K562 (cell line): ENCODE results near the gene POLD4. TPM values are rescaled to one million over a fixed set of nuclear protein-coding genes. Genes with fewer than 3 reads are reported as not detected.

ENCODE experiments used
- CBFA2T3 ChIP-seq: fragments of 450-650 bp; IDR thresholded peaks from 2 replicates; pipeline ENCODE4 v1.6.1; 2017
- CXXC5 ChIP-seq: fragments of 250-450 bp; sonication (Bioruptor Pico); IDR thresholded peaks from 2 replicates; pipeline ENCODE4 v1.8.0; 2022; ENCODE audit warnings: inconsistent platforms, mild to moderate bottlenecking, moderate library complexity
- JUNB ChIP-seq: fragments of 450-650 bp; formaldehyde crosslinking; conservative IDR thresholded peaks from 2 replicates; pipeline ENCODE4 v1.4.0; 2020; ENCODE audit warnings: mild to moderate bottlenecking
- KDM5B ChIP-seq: fragments of 200-600 bp; sonication (generic); IDR thresholded peaks from 2 replicates; pipeline ENCODE4 v1.6.1; 2012; ENCODE audit warnings: low read depth, mild to moderate bottlenecking, moderate library complexity, low read length, control low read depth, inconsistent platforms; ENCODE audit not compliant: insufficient replicate concordance
- MEF2A ChIP-seq: IDR thresholded peaks from 2 replicates; pipeline ENCODE4 v1.6.1; 2011; ENCODE audit warnings: low read depth, mild to moderate bottlenecking, low read length, moderate library complexity; ENCODE audit not compliant: control insufficient read depth
- POLR3A ChIP-seq: IDR thresholded peaks from 2 replicates; pipeline ENCODE4 v1.6.1; 2011; ENCODE audit warnings: borderline replicate concordance, mild to moderate bottlenecking, moderate library complexity; ENCODE audit not compliant: insufficient read length, insufficient read depth; ENCODE audit errors: extremely low read depth
- SAFB ChIP-seq: fragments of 200-400 bp; formaldehyde crosslinking; IDR thresholded peaks from 2 replicates; pipeline ENCODE4 v1.6.1; 2017; ENCODE audit warnings: low read depth, low read length, borderline replicate concordance
- SETDB1 ChIP-seq: IDR thresholded peaks from one replicate; pipeline ENCODE4 v1.6.1; 2012; ENCODE audit warnings: low read length, control low read depth, inconsistent platforms
- ZKSCAN8 ChIP-seq: fragments of 200-800 bp; sonication (Bioruptor generic); IDR thresholded peaks from 2 replicates; pipeline ENCODE4 v1.6.1; 2016; ENCODE audit warnings: missing genetic modification characterization, missing compliant biosample characterization
- ZNF408 ChIP-seq: fragments of 250-450 bp; sonication (Bioruptor Pico); IDR thresholded peaks from 2 replicates; pipeline ENCODE4 v1.4.0; 2020; ENCODE audit warnings: low read depth, mild to moderate bottlenecking, moderate library complexity
- ZNF77 ChIP-seq: fragments of 250-450 bp; sonication (Bioruptor Pico); IDR thresholded peaks from 2 replicates; pipeline ENCODE4 v1.5.0; 2020
- ZNF778 ChIP-seq: fragments of 450-650 bp; formaldehyde crosslinking; IDR thresholded peaks from 2 replicates; pipeline ENCODE4 v1.4.0; 2020; ENCODE audit warnings: mild to moderate bottlenecking, moderate library complexity
- polyA plus RNA-seq, 8 experiments: library from polyadenylated mRNA; depleted of rRNA in 4 of 8; stranded (reverse) in 5 of 8; unstranded in 3 of 8; fragments of >200 nt; fragmentation: Nextera tagmentation in 2 of 8; fragmentation: Illumina TruSeq in 1 of 8; extraction: Ambion mirVana in 2 of 8; extraction: Trizol in 1 of 8; gene quantifications; 2 replicates each; pipeline versions ENCODE4 v1.2.1 to v1.2.3, GENCODE V29; 2011 to 2014; ENCODE audit warnings: inconsistent platforms in 1 of 8, missing spikeins in 1 of 8
- total RNA-seq, 7 experiments: library from RNA; depleted of rRNA in 6 of 7; stranded (reverse); fragments of >200 nt in 6 of 7; fragmentation: Illumina TruSeq in 2 of 7; extraction: Trizol in 2 of 7; gene quantifications; 2 replicates each; pipeline versions ENCODE4 v1.2.1 to v1.2.3, GENCODE V29; 2011 to 2021; ENCODE audit warnings: low replicate concordance in 1 of 7
- TF ChIP-seq, protein P1 (sequence below), 2 experiments: fragments of 450-650 bp; IDR thresholded peaks; 2 replicates each; pipeline ENCODE4 v1.6.1; 2016; ENCODE audit warnings: mild to moderate bottlenecking in 2 of 2, borderline replicate concordance in 1 of 2, low read depth in 1 of 2, moderate library complexity in 1 of 2
- TF ChIP-seq, protein P2 (sequence below): fragments of 450-650 bp; formaldehyde crosslinking; conservative IDR thresholded peaks from 2 replicates; pipeline ENCODE4 v1.4.0; 2022; ENCODE audit warnings: mild to moderate bottlenecking, missing genetic modification characterization
- TF ChIP-seq, protein P3 (sequence below): conservative IDR thresholded peaks from 2 replicates; pipeline ENCODE4 v1.6.1; 2011; ENCODE audit warnings: low read depth, mild to moderate bottlenecking, low read length; ENCODE audit not compliant: control insufficient read depth

Gene POLD4
- total and polyA plus RNA-seq, 9 of the 15 experiments (the other 6 are each of a cell fraction or from before 2014, with no cell fraction given) = 5.8 to 64.5 (median 18.3) TPM

DNA sequence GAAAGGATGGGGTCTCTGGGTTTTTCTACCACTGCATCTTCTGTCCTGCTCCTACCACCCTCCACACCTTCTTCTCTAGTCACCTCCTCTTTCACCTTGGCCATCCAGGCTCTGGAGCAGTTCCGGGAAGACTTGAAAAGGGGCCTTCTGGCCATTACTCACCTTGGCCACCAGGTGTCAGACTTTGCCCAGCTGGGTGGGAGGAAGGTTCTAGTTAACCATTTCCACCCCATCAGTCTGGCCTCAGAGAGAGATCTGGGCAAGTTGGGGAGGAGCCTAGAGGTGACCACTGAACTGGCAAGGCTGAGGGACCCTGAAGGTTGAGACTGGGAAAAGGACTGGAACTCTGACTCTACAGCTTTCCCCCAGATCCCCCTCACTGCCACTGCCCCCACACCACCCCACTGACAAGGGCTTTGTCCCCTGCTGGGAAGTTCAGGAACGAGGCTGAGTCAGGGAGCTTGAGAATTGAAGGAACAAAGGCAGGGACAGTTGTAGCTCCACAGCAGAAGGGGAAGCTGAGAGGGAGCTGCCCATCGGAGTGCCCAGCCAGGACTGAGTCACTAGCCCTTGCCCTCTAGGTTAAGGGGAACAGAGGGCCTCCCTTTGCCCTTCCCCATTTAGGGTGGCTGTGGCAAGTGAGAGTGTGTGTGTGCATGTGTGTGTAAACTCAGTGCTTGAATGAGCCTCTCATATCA lies 3.7 kb upstream of the POLD4 start (continued):
- TF ChIP-seq, protein P1, sequence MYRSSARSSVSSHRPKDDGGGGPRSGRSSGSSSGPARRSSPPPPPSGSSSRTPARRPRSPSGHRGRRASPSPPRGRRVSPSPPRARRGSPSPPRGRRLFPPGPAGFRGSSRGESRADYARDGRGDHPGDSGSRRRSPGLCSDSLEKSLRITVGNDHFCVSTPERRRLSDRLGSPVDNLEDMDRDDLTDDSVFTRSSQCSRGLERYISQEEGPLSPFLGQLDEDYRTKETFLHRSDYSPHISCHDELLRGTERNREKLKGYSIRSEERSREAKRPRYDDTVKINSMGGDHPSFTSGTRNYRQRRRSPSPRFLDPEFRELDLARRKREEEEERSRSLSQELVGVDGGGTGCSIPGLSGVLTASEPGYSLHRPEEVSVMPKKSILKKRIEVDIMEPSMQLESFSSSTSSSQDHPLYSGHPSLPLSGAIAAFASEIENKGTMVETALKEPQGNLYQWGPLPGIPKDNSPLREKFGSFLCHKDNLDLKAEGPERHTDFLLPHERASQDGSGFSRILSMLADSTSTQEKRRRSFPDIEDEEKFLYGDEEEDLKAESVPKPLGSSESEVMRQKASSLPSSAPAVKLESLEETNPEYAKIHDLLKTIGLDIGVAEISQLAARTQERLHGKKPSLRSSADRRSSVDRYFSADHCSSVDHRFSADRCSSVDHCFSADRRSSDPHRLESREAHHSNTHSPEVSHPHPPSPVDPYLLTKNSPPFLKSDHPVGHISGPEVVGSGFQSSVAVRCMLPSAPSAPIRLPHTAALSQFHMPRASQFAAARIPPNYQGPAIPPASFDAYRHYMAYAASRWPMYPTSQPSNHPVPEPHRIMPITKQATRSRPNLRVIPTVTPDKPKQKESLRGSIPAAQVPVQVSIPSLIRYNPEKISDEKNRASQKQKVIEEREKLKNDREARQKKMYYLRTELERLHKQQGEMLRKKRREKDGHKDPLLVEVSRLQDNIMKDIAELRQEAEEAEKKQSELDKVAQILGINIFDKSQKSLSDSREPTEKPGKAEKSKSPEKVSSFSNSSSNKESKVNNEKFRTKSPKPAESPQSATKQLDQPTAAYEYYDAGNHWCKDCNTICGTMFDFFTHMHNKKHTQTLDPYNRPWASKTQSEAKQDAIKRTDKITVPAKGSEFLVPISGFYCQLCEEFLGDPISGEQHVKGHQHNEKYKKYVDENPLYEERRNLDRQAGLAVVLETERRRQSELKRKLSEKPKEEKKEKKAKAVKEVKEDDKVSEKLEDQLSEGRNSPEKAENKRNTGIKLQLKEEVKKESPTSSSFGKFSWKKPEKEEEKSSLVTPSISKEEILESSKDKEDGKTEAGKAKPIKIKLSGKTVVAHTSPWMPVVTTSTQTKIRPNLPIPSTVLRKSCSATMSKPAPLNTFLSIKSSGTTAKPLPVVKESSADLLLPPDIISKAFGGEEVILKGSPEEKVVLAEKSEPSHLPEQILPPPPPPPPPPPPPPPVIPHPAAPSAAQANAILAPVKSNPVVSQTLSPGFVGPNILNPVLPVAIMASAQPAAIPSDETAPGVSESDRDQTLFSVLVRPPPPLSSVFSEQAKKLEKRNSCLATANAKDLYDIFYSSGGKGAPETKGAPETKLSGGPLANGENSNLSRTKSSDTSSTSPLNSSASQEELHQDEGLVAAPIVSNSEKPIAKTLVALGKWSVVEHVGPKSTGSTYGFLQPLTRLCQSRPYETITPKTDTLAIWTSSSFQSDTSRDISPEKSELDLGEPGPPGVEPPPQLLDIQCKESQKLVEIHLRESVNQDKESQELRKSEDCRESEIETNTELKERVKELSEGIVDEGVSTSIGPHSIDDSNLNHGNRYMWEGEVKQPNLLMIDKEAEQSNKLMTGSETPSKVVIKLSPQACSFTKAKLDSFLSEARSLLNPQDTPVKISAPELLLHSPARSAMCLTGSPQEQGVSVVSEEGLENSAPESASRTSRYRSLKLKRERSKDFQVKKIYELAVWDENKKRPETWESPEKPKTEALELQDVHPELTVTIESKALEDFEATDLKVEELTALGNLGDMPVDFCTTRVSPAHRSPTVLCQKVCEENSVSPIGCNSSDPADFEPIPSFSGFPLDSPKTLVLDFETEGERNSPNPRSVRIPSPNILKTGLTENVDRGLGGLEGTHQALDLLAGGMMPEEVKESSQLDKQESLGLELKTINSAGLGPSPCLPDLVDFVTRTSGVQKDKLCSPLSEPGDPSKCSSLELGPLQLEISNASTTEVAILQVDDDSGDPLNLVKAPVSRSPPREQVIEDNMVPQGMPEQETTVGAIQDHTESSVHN (IDR thresholded peaks at IDR 0.05; ENCODE audit: borderline replicate concordance in 1 of 2, low read depth in 1 of 2) = no peak
- no peak for TF ChIP-seq SAFB
- TF ChIP-seq, protein P2, sequence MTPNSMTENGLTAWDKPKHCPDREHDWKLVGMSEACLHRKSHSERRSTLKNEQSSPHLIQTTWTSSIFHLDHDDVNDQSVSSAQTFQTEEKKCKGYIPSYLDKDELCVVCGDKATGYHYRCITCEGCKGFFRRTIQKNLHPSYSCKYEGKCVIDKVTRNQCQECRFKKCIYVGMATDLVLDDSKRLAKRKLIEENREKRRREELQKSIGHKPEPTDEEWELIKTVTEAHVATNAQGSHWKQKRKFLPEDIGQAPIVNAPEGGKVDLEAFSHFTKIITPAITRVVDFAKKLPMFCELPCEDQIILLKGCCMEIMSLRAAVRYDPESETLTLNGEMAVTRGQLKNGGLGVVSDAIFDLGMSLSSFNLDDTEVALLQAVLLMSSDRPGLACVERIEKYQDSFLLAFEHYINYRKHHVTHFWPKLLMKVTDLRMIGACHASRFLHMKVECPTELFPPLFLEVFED (CRISPR knock-in tag) = 0 out of 2 replicates have a peak, but pooled peaks have one; percentile 32
- no peak for TF ChIP-seq KDM5B
- no peak for TF ChIP-seq JUNB
- no peak; the same call in 1 of the 2 replicates for TF ChIP-seq CBFA2T3
- TF ChIP-seq, protein P3, sequence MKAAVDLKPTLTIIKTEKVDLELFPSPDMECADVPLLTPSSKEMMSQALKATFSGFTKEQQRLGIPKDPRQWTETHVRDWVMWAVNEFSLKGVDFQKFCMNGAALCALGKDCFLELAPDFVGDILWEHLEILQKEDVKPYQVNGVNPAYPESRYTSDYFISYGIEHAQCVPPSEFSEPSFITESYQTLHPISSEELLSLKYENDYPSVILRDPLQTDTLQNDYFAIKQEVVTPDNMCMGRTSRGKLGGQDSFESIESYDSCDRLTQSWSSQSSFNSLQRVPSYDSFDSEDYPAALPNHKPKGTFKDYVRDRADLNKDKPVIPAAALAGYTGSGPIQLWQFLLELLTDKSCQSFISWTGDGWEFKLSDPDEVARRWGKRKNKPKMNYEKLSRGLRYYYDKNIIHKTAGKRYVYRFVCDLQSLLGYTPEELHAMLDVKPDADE = no peak
- TF ChIP-seq ZNF77 (CRISPR knock-in tag) = no peak
- TF ChIP-seq MEF2A = no peak
- no peak for TF ChIP-seq ZNF408 (CRISPR knock-in tag)
- no peak for TF ChIP-seq ZKSCAN8
- TF ChIP-seq SETDB1 = no peak
- no peak for TF ChIP-seq ZNF778 (CRISPR knock-in tag)
- no peak for TF ChIP-seq POLR3A
- no peak for TF ChIP-seq CXXC5 (CRISPR knock-in tag)
